GM10266 (cell line): ENCODE measurements around the gene ANKS1B.

Experiments
- DNase-seq: peaks from one replicate; pipeline ENCODE4 v3.0.0; 2012; ENCODE audit errors: extremely low spot score
- TF ChIP-seq, protein P1 (sequence below): IDR thresholded peaks from 2 replicates; pipeline ENCODE4 v1.5.1; 2012; ENCODE audit warnings: mild to moderate bottlenecking, low read depth; ENCODE audit not compliant: control insufficient read depth, insufficient read depth; ENCODE audit errors: missing control alignments

Gene ANKS1B

DNA sequence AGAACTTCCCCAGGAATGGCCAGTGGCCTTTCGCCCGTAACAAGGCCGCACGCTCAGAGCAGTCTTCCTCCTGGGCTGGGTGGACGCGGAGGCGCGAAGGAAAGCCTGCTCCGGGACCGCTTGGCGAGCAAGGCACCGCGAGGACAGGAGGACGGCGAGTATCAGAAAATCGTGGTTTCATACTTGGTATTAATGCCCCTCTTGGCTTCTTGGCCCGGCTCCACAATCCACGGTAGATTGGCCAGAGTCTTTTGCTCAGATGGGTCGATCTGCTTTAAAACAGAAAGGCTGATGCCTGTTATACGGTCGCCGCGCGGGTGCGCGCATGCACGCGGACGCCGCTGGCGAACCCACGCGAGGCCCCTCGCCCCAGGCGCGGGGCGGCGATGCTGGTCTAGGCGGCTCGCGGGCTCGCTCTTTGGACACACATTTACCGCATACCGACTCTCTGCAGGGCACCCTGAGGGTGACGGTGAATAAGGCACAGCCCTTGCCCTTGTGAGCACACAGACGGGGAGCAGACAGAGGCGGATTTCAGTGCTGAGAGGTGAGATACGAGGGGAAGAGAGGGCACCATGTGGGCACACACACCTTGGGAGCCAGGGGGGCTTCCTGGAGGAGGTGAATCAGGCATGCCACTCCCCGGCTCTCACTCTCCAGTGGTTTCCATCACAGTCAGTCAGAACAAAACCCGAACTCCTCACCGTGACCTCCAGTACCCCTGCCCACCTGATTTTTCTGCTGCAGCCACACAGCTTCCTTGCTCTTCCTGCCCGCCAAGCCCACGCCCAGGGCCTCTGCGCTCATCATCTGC lies 1239.0 kb downstream of the ANKS1B start:
- DNase-seq: no peak
- TF ChIP-seq, protein P1, sequence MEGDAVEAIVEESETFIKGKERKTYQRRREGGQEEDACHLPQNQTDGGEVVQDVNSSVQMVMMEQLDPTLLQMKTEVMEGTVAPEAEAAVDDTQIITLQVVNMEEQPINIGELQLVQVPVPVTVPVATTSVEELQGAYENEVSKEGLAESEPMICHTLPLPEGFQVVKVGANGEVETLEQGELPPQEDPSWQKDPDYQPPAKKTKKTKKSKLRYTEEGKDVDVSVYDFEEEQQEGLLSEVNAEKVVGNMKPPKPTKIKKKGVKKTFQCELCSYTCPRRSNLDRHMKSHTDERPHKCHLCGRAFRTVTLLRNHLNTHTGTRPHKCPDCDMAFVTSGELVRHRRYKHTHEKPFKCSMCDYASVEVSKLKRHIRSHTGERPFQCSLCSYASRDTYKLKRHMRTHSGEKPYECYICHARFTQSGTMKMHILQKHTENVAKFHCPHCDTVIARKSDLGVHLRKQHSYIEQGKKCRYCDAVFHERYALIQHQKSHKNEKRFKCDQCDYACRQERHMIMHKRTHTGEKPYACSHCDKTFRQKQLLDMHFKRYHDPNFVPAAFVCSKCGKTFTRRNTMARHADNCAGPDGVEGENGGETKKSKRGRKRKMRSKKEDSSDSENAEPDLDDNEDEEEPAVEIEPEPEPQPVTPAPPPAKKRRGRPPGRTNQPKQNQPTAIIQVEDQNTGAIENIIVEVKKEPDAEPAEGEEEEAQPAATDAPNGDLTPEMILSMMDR: no peak

DNA sequence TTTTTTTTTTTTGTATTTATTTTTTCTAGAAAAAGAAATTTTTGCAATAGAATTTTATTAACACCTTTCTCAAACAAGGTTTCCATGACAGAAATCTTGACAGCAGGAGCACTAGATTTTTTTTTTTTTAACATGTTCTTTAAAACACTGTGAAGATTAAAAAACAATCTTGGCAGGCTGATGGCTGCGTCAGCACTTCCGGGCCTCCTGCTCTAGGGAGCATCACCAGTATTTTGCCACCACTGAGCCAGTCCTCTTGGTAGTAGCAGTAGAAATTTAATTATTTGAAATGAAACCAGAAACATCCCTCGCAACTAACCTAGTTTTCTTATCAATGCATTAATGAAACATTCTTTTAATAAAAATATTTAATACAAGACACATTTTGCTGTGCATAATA lies 1240.1 kb downstream of the ANKS1B start:
- no peak for DNase-seq
- TF ChIP-seq, protein P1: no peak

DNA sequence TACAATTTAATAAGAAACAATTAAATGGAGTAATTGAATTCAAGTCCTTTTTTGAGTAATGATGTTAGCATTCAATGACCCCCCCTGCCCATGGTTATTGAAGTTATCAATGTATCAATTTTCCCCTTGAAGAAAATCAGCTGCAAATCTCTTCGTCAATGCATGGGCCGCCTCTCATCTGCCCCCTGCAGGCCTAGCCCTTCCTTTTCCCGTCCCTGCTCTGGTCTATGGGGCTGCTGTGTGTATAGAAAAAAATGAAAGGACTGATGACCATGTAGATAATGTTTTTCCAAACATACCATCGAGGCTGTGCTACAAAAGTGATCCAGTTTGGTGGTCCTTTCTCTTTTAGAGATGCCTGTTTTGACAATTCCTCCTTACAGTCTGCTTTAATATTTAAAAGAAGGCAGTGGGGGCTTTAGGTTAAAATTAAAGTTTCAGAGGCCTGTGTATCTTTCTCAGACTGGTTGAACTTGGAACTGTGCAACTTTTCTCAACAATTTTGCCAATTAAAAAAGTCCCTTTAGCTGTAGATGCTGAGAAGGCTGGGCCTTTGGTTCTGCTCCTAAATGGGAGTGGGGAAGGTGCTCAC lies 1241.3 kb downstream of the ANKS1B start:
- TF ChIP-seq, protein P1: peak; percentile 71
- DNase-seq: peak; percentile 44

DNA sequence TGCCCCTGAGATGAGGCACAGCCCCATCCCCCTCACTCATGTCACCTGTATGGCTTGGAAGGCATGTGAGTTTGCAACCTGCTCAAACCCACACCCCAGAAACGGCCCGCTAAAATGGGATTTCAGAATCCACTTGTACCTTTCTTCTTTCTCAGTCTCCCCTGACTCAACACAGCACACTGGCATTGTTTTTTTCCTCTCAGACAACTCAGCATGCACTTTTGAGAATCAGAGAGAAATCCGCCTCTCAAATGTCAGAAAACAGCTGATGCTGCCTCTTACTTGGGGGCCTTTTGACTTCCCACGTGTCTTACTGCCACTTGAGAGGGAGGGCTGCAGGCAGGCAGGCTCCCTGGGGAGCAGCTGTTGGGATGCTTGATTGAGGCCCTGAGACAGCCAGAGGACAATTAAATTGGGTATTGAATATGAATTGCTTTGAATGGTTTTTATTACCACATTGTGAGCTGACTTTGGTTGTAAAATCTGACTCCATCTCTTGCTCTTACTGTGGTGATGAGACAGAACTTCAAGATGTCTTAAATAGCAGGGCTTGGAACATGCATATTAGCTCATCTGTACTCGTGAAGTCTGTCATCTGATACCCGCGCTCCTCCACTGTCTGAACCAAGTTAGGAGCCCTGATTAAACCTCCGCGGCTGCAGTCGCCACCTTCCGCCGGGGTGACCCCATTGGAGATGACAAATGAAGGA lies 1243.0 kb downstream of the ANKS1B start:
- DNase-seq: no peak

DNA sequence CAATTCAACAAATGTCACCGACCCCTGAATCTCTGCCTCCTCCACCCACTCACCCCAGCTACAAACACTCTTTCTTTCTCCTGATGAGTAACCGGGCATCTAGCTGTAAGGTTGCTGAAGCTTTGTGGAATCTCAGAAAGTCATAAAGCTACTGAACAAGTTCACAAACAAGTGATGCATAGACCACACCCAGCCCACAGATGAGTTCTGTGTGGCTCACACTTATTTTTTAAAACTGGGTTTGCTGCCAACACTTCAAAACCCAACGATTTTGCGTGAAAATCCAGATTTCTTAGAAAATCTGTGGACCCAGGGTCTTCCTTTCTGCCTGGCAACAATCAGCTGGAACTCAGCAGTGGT lies 1243.6 kb downstream of the ANKS1B start:
- TF ChIP-seq, protein P1: no peak
- no peak for DNase-seq

More for the DNA sequence above, 1243.0 kb downstream of the ANKS1B start:
- TF ChIP-seq, protein P1: no peak

DNA sequence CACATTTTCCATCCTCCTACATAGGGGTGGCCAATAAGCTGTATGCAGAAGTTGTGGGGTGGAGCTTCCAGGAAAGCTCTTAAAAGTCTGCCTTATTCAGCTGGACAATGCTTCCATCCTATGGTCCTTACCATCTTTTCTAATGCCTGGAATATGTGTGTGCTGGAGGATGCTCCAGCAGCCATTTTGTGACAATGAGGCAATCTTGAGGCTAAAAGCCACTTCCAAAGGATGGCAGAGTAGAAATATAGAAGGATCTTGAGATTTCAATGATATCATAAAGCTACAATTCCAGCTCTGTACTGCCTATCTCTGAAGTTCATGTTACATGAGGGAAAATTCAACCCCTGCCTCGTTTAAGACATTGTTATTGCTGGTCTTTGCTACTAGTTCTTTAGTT lies 1244.0 kb downstream of the ANKS1B start:
- TF ChIP-seq, protein P1: no peak

More for the DNA sequence above, 1244.0 kb downstream of the ANKS1B start:
- no peak for DNase-seq
